SIG-M5 treated with dmso at 0.1 percent for 504 hours (cell line): Measurements from ENCODE around the gene ENTHD1.
"Not testable (repeated sequence)": the region's sequence is repeated elsewhere in the genome, so short reads cannot be mapped to it uniquely, and the experiment has no call there.

Source experiments
- DNase-seq: peaks from one replicate; lab custom pipeline; 2025; ENCODE audit not compliant: unreplicated experiment; lab: John Stamatoyannopoulos, UW

ENTHD1 gene

GRCh38 chr22:39900306-39901227 is 7.0 kb upstream of the ENTHD1 start, which contains the start of gene GRAP2:
Gene GRAP2, plus strand, starts transcription at chr22:39901084. Its CDS starts 46,023 bp downstream, at chr22:39947107.
- peak; percentile 48 for DNase-seq

- DNase-seq = peak; percentile 91
Observed at GRCh38 chr22:39898997-39899396, 5.4 kb upstream of the ENTHD1 start.

GRCh38 chr22:39897841-39898240 is 4.3 kb upstream of the ENTHD1 start:
- no peak for DNase-seq

GRCh38 chr22:39896313-39896996 is 2.9 kb upstream of the ENTHD1 start:
- DNase-seq = no peak

GRCh38 chr22:39895682-39896081 is 2.1 kb upstream of the ENTHD1 start:
- no peak for DNase-seq

- no peak for DNase-seq
Observed at GRCh38 chr22:39894554-39895092, 1.1 kb upstream of the ENTHD1 start.

- not testable (repeated sequence) for DNase-seq
Observed at GRCh38 chr22:39889924-39890323, 3.6 kb downstream of the ENTHD1 start.

GRCh38 chr22:39883057-39883456 is 10.5 kb downstream of the ENTHD1 start:
- DNase-seq = no peak

GRCh38 chr22:39880722-39881121 is 12.8 kb downstream of the ENTHD1 start:
- no peak for DNase-seq

- no peak for DNase-seq
Observed at GRCh38 chr22:39877079-39877845, 16.3 kb downstream of the ENTHD1 start.

- not testable (repeated sequence) for DNase-seq
Observed at GRCh38 chr22:39875176-39875885, 18.2 kb downstream of the ENTHD1 start.

GRCh38 chr22:39873965-39874364 is 19.6 kb downstream of the ENTHD1 start:
- no peak for DNase-seq

- DNase-seq = no peak
Observed at GRCh38 chr22:39872548-39872947, 21.0 kb downstream of the ENTHD1 start.

GRCh38 chr22:39871008-39871798 is 22.4 kb downstream of the ENTHD1 start:
- no peak for DNase-seq

- not testable (repeated sequence) for DNase-seq
Observed at GRCh38 chr22:39869797-39870196, 23.8 kb downstream of the ENTHD1 start.

GRCh38 chr22:39868741-39869140 is 24.8 kb downstream of the ENTHD1 start:
- no peak for DNase-seq

- DNase-seq = no peak
Observed at GRCh38 chr22:39859903-39860588, 33.5 kb downstream of the ENTHD1 start.

- DNase-seq = no peak
Observed at GRCh38 chr22:39856588-39856987, 37.0 kb downstream of the ENTHD1 start.

GRCh38 chr22:39852799-39853198 is 40.8 kb downstream of the ENTHD1 start:
- DNase-seq = no peak
